HG02973 (cell line): ENCODE results near the gene LCOR.
"Not testable (repeated sequence)": the region's sequence is repeated elsewhere in the genome, so short reads cannot be mapped to it uniquely, and the experiment has no call there.

ENCODE experiments used
- ATAC-seq: cut with Tn5 transposase; IDR thresholded peaks from one replicate; pipeline ENCODE4 v1.9.1; 2021; ENCODE audit warnings: moderate library complexity; ENCODE audit not compliant: unreplicated experiment

Gene LCOR

GRCh38 chr10:96831867-96832720, at the start of gene LCOR:
TSS of gene LCOR (plus strand) at chr10:96832298. CDS start at chr10:96949058, 116,760 bp downstream.
- ATAC-seq, result peak; percentile 52

- ATAC-seq, result no peak
Observed at GRCh38 chr10:96784253-96784652, 47.8 kb upstream of the LCOR start.

DNA sequence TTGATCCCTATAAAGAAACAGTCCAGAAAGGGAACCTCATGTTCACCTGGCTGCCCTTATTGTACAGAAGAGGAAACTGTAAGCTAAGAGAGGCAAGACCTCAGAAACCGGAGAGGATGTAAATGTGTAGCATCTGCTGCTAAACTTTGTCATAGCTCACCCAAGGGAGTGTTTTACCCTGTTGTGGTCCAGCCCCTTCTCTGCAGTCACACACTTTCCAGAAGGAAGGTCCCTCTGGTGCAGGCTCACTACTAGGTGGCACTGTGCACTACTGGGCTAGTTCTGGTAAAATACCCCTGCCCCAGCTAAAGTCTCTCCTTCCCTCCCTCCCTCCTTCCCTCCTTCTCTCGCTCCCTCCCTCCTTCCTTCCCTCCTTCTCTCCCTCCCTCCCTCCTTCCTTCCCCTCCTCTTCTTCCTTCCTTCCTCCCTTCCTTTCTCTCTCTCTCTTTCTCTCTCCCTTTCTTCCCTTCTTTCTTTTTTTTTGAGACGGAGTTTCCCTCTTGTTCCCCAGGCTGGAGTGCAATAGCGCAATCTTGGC, 42.5 kb upstream of the LCOR start:
- ATAC-seq, result peak; percentile 76

DNA sequence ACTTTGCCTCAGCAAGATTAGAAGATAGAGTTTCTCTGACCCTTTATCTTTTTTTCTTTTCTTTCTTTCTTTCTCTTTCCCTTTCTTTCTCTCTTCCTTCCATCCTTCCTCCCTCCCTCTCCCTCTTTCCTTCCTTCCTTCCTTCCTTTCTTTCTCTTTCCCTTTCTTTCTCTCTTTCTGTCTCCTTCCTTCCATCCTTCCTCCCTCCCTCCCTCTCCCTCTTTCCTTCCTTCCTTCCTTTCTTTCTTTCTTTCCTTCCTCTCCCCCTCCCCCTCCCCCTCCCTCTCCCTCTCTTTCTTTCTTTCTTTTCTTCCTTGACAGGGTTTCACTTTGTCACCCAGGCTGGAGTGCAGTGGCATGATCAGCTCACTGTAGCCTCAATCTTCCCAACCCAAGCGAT, 40.2 kb upstream of the LCOR start:
- ATAC-seq, result no peak

- no peak for ATAC-seq
Observed at GRCh38 chr10:96794836-96795733, 37.0 kb upstream of the LCOR start.

- no peak for ATAC-seq
Observed at GRCh38 chr10:96797485-96797884, 34.6 kb upstream of the LCOR start.

DNA sequence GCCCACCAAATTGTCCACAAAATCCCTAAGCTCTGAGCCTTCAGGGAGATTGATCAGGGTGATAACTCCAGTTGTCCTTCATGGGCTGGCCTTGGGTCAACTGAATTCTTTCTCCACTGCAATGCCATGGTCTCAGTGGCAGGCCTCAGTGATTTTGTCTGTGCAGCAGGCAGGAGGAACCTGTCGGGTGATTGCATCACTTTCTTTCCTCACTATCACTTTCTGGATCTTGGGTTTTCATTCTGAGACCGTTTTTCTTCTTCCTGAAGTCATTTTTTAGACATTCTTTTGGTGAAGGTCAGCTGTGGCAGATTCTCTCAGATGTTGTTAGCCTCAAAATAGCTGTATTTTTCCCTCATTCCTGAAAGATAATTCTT, 28.8 kb upstream of the LCOR start:
- ATAC-seq, result no peak

DNA sequence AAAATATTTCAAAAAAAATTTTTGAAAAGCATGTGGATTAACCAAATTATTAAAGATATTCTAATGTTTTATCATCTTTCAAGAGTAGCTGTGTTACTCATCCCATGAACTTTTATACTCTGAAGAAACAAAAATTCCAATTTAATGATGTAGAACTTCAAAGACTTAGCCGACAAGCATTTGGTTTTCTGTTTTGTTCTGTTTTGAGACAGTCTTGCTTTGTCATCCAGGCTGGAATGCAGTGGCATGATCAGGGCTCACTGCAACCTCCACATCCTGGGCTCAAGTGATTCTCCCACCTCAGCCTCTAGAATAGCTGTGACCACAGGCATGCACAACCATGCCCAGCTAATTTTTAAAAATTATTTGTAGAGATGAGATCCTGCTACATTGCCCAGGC, 17.8 kb upstream of the LCOR start:
- ATAC-seq, result no peak

DNA sequence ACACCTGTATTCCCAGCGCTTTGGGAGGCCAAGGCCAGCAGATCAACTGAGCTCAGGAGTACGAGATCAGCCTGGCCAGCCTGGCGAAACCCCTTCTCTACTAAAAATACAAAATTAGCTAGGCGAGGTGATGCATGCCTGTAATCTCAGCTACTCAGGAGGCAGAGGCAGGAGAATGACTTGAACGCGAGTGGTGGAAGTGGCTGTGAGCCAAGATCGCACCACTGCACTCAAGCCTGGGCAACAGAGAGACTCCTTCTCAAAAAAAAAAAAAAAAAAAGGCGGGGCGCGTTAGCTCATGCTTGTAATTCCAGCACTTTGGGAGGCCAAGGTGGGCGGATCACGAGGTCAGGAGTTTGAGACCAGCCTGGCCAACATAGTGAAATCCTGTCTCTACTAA, 13.1 kb upstream of the LCOR start:
- not testable (repeated sequence) for ATAC-seq

DNA sequence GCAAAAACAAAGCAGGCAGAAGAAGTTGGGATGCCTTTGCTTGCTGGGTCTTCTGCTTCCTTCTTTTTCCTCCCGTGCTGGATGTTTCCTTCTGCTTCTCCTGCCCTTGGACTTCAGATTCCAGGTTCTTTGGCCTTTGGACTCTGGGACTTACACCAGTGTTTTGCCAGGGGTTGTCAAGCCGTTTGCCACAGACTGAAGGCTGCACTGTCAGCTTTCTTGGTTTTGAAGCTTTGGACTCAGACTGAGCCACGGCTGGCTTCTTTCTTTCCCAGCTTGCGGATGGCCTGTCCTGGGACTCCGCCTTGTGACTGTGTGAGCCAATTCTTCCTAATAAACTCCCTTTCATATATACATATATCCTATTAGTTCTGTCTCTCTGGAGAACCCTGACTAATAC, 11.3 kb upstream of the LCOR start:
- no peak for ATAC-seq

DNA sequence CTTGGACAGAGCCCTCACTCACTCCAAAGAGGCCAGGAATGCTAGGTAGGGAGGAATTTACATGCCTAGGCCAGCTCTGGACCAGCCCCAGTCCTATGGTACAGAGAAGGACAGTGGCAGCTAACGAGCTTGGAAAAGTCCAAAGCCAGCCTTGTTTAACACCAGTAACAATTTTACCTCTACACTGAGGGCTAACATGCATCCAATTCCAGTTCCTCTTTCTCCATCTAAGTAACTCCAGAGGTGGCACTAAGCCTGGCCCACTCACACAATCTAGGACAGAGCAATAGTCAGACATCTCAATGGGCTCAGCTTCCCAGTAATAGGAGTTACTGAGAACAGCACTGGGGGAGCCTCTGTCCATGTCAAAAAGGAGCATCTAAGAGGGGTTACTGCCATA, 5.7 kb upstream of the LCOR start:
- no peak for ATAC-seq

DNA sequence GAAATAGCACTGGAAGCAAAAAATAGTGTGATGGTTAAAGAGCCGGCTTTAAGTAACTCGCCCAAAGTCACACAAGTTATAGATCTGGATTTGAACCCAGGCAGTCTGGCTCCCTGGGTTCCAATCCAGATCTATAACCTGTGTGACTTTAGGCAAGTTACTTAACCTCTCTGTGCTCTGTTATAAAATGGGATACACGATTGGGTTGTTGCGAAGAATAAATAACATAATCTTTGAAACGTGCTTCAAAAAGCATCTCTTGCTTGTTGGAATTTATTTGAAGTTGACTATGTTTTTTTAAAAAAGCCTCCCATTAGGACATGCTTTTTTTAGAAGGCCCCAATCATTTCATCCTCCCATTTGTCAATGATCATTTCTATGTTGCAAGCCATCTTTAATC, 3.5 kb upstream of the LCOR start:
- no peak for ATAC-seq

- no peak for ATAC-seq
Observed at GRCh38 chr10:96829029-96829773, 2.9 kb upstream of the LCOR start.

- no peak for ATAC-seq
Observed at GRCh38 chr10:96830511-96831199, 1.4 kb upstream of the LCOR start.

DNA sequence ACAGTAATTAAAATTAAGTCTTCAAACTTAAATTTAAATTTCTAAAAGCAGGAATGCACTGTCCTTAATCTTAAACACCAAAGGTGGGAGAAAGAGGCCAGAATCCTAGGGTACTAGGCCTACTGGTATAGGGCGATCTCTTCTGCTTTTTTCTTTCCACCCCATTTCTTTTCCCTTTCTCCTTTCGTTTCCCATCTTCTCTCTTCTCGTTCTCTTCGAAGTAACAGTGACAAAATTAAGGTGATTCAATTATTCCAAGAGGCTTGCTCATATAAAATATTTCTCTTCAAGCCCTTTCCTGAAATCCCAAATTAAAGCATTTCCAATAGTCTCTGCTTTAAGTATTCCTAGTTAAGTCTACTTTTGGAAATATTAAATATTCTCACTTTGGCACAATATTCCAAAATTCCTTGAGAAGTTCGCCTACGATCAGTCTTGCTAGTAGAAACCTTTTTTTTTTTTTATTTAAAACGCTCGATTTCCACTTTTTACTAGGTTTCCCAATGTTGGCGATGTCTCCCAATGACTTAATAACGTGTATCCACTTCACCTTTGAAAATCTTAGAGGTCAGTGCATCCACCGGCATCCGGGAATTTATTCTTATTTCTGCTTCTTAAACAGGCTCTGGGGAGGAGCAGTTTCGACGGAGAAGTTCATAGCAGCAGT, 765 bp upstream of the LCOR start:
- no peak for ATAC-seq

- ATAC-seq, result peak; percentile 49
Observed at GRCh38 chr10:96832721-96833219, 672 bp downstream of the LCOR start.

DNA sequence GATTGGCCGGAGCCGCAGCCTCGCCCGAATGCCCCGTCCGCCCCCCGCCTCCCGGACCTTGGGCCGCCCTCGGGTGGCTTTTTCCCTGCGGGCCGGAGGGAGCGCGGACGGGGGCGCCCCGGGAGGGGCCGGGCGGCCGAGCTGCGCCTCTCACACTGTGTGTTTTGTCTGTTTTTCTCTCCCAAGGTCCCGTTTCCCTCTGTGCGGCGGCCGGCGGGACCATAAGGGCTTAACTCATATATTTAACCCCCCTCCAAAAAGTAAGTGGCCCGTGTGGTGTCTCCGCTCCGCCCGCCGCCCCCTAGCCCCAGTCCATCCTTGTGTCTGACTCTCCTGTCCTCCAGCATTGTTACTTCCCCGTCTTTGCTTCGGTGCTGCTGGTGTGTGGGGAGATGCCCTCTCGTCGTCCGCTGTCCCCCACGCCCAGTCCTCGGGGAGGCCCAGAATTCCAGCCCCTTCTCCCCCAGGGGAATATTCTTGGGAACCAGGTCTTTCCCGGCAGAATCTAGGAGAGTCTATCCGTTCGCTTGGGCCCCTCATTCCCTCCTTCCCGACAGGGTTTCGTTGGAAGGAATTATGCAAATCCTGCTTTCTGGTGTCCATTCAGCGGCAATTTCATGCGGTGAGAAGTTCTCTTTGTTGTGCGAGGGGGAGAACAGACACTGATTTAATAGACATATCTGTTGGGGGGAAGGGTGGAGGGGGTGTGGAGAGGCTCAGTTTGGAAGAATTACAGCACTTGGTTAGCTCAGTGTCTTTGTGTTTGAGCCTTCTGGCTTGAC, 1.3 kb downstream of the LCOR start:
- no peak for ATAC-seq

GRCh38 chr10:96834120-96834519, 2.0 kb downstream of the LCOR start:
- no peak for ATAC-seq

DNA sequence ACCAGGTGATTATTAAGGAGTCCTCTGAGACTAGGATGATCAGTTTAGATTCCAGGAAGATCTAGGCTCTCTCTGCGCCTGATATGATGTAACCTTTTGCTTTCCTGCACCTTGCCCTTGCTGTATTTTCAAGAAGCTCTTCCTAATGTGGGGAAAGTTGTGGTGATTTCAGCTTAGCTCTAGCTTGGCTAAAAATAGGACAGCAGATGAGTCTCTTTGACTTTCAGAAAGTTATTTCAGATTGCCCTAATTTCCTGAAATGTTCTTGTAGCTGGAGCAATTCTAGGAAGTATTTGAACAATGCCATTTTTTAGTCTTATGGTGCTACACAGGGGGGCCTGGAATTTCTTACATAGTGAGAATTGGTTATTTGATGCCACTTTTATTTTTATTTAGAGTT, 3.8 kb downstream of the LCOR start:
- no peak for ATAC-seq
